C4-2B (cell line): ENCODE measurements around the gene RPAIN.

Experiments used
- ZFX ChIP-seq: fragments of 450-650 bp; IDR thresholded peaks from 2 replicates; pipeline ENCODE4 v1.6.1; 2017
- TF ChIP-seq, protein P1 (sequence below): fragments of 450-650 bp; conservative IDR thresholded peaks from 2 replicates; pipeline ENCODE4 v1.5.1; 2017; ENCODE audit warnings: mild to moderate bottlenecking

DNA sequence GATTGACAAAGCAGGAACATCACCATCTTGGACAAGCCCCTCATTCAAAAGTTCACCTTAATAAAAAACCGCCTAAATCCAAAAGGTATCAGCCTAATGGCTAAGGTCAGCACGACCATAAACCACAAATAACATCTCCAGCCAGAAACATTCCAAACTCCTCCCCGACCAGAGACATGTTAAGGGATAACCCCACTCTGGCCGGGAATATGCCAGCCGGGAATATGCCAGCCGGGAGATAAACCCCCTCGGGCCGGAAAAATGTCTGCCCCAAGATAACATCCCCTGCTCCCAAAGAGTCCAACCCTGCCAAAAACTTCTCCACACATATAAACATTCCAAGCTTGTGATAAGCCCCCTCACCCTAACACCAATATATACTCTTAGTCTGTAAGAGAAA, 47.4 kb downstream of the RPAIN start:
- no peak for TF ChIP-seq ZFX
- TF ChIP-seq, protein P1, sequence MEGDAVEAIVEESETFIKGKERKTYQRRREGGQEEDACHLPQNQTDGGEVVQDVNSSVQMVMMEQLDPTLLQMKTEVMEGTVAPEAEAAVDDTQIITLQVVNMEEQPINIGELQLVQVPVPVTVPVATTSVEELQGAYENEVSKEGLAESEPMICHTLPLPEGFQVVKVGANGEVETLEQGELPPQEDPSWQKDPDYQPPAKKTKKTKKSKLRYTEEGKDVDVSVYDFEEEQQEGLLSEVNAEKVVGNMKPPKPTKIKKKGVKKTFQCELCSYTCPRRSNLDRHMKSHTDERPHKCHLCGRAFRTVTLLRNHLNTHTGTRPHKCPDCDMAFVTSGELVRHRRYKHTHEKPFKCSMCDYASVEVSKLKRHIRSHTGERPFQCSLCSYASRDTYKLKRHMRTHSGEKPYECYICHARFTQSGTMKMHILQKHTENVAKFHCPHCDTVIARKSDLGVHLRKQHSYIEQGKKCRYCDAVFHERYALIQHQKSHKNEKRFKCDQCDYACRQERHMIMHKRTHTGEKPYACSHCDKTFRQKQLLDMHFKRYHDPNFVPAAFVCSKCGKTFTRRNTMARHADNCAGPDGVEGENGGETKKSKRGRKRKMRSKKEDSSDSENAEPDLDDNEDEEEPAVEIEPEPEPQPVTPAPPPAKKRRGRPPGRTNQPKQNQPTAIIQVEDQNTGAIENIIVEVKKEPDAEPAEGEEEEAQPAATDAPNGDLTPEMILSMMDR = no peak
